SH-SY5Y (cell line): ENCODE data around the gene EGFR.

ENCODE experiments used
- GATA2 ChIP-seq: IDR thresholded peaks from 2 replicates; pipeline ENCODE4 v1.6.1; 2011; ENCODE audit warnings: mild to moderate bottlenecking, low read depth, low read length
- GATA3 ChIP-seq: IDR thresholded peaks from 2 replicates; pipeline ENCODE4 v1.6.1; 2011; ENCODE audit warnings: low read depth, mild to moderate bottlenecking, low read length, moderate library complexity

DNA sequence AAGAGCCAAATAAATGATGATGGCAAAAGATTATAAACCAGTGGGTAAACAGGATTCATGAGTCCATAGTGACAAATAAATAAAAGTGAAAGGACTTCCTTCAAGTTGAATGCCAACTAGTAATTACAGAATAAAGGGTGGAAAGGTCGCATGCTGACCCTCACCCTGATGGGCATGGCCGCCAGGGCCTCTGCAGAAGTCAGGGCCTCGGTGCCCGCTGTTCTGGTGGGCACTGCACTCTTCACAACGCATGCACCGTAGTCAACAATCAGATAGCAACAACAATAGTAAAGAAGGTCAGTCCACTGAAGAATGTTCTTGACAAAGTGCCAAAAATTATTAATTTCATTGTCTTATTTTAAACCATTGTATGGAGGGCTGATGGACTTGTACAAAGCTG, 223.1 kb downstream of the EGFR start:
- TF ChIP-seq GATA2: no peak
- TF ChIP-seq GATA3: no peak
